AG09319 (cell line): ENCODE measurements around the gene CAMTA1.

Experiments used
- DNase-seq: peaks from one replicate; pipeline ENCODE4 v3.0.0-alpha.2; 2010; ENCODE audit warnings: low read depth; ENCODE audit errors: extremely low read depth
- CTCF ChIP-seq: IDR thresholded peaks from 2 replicates; pipeline ENCODE4 v1.5.1; 2011; ENCODE audit warnings: low read depth, mild to moderate bottlenecking, inconsistent platforms, low read length, moderate library complexity

Gene CAMTA1

DNA sequence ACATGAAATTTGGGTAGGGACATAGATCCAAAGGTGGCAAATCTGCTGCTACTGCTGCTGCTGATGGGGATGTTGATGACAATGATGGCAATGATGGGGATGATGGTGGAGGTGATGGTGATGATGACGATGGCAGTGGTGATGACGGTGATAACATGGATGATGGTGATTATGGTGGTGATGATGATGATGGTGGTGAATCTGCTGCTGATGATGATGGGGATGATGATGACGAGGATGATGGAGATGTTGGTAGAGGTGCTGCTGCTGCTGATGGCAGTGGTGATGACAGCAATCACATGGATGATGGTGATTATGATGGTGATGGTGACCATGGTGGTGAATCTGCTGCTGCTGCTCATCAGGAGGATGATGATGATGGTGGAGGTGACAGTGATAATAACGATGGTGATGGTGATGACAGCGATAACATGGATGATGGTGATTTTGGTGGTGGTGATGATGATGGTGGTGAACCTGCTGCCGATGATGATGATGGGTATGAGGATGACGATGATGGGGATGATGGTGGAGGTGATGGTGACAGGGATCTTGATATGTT lies 644.9 kb downstream of the CAMTA1 start:
- no peak for DNase-seq
- no peak for TF ChIP-seq CTCF

GRCh38 chr1:7430691-7431090 lies 645.4 kb downstream of the CAMTA1 start:
- no peak for DNase-seq
- no peak for TF ChIP-seq CTCF

DNA sequence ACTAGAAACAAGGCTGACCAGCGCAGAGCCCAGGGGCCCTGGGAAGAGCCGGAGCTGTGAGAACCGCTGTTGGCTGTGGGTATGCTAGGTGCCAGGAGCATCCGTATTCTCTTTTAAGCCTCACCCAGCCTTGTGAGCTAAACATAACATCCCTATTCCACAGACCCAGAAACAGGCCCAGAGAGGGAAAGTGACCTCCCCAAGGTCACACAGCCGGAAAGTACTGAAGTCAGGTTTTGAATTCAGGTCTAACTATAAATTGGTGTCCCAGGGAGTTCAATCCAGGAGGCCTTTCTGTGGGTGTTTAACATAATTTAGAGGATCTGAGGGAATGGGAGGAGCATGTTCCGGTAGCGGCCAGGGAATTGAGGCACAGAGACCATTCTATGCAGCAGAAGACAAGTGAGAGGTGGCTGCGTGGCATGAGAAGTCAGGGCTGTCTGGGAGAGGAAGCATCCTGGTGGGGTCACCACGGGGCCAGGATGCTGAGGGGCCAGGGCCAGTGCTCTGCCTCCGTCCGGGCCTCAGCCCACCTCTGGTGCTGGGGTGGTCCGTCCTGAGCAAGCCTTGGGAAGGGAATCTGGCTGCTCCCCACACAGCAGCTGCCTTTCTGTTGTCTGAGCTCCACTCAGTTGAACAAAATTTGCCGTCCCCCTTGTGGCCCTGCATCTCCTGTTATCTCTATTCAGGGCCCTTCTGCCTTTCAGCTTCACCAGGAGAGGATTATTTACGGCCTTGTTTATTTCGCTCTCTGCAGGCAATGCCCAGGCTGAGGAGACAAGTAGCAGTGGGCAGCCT lies 647.0 kb downstream of the CAMTA1 start:
- no peak for DNase-seq
- TF ChIP-seq CTCF: no peak

DNA sequence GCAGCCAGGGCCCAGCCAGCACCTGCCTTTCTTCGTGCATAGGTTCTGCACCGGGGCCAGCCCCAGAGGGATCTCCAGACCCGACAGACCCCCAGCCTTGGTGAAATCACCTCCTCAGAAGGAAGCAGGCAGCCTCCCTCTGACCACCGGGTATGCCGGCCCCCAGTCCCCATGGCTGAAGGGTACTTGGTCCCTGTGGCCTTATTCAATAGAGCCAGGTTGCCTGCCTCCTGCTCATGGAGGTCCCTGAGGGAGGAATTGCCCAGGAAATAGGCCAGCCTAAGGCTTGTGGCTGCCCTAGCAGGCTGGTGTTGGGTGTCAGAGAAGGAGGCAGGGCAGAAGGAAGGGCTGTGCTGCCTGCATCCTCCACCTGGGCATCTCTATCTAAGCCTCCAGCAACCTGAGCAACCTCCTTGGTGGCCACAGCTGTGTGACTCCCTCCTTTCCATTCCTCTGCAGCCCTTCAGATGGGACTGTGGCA lies 647.7 kb downstream of the CAMTA1 start:
- TF ChIP-seq CTCF: no peak
- DNase-seq: no peak

- no peak for TF ChIP-seq CTCF
- no peak for DNase-seq
These were observed 649.3 kb downstream of the CAMTA1 start for GRCh38 chr1:7434566-7434965.

DNA sequence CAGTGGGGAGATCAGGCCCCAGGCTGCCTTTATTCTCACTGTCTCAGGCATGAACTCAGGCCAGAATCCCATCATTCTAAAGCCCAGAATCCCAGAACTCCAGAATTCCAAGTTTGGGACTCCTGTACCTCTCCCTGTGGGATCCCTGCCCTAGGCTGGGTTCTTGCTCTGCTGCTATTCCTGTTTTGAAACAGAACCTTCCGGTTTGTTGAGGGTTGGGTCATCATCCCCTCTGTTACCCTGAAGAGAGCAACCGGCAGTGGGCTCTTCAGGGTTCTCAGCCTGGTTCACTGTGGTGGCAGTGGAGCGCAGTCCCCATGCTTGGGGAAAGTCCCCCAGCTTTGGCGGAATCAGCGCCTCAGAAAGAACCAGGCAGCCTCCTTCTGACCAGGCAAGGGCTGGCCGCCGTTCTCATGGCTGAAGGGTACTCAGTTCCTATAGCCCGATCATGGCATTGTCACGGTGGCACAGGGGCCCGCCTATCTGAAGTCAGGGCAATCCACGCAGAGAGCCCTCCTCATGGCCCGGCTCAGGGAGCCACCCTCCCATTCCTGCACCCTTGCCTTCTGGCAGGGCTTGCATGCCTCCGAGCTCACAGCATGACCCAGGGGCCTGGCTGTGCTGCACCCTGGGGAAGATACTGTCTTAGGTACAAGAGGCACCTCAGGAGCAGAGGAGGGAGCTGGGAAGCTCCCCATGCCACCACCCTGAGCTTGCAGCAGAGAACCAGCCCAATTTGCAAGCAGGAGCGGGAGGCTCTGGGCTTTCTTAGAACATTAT lies 650.2 kb downstream of the CAMTA1 start:
- no peak for TF ChIP-seq CTCF
- no peak for DNase-seq
